KG1 (cell line): ENCODE measurements around the gene AHSG.

Source experiments
- DNase-seq: peaks from one replicate; lab custom pipeline; 2025; lab: John Stamatoyannopoulos, UW

Gene AHSG

GRCh38 chr3:186593862-186594261 is 19.0 kb upstream of the AHSG start:
- no peak for DNase-seq

- DNase-seq: no peak
Measured at GRCh38 chr3:186594591-186595113, 18.2 kb upstream of the AHSG start.

GRCh38 chr3:186596568-186597287 is 16.1 kb upstream of the AHSG start:
- DNase-seq: no peak

- no peak for DNase-seq
Measured at GRCh38 chr3:186598108-186598784, 14.6 kb upstream of the AHSG start.

GRCh38 chr3:186598794-186599141 is 14.1 kb upstream of the AHSG start:
- DNase-seq: no peak

- DNase-seq: no peak
Measured at GRCh38 chr3:186599142-186599784, 13.6 kb upstream of the AHSG start.

GRCh38 chr3:186599785-186600166 is 13.1 kb upstream of the AHSG start:
- no peak for DNase-seq

- DNase-seq: no peak
Measured at GRCh38 chr3:186600896-186601295, 12.0 kb upstream of the AHSG start.

GRCh38 chr3:186603159-186603558 is 9.7 kb upstream of the AHSG start:
- no peak for DNase-seq

- no peak for DNase-seq
Measured at GRCh38 chr3:186605078-186605477, 7.8 kb upstream of the AHSG start.

- DNase-seq: no peak
Measured at GRCh38 chr3:186605561-186606545, 7.0 kb upstream of the AHSG start.

GRCh38 chr3:186608624-186609215 is 4.1 kb upstream of the AHSG start:
- no peak for DNase-seq

- no peak for DNase-seq
Measured at GRCh38 chr3:186609247-186609868, 3.5 kb upstream of the AHSG start.

GRCh38 chr3:186612065-186612464 is 795 bp upstream of the AHSG start:
- no peak for DNase-seq

- DNase-seq: no peak
Measured at GRCh38 chr3:186613637-186614265, 891 bp downstream of the AHSG start.

- no peak for DNase-seq
Measured at GRCh38 chr3:186614266-186614596, 1.4 kb downstream of the AHSG start.

GRCh38 chr3:186614597-186615483 is 2.0 kb downstream of the AHSG start:
- peak; percentile 74 for DNase-seq

- DNase-seq: no peak
Measured at GRCh38 chr3:186616299-186616617, 3.4 kb downstream of the AHSG start.

GRCh38 chr3:186617036-186617946 is 4.4 kb downstream of the AHSG start:
- DNase-seq: peak; percentile 61
